ENCODE measurements around the gene RNASEH2A. TPM values are rescaled to one million over a fixed set of nuclear protein-coding genes. Genes with fewer than 3 reads are reported as not detected.

RNASEH2A gene
- polyA plus RNA-seq, 1 of the 3 experiments (the other 2 are of a cell fraction), result 48.1 TPM

GRCh38 chr19:12859546-12859945, 53.2 kb downstream of the RNASEH2A start (continued):
- TF ChIP-seq FOSL2 (IDR thresholded peaks at IDR 0.05; ENCODE audit: borderline replicate concordance, low read depth) (no peak), REST (IDR thresholded peaks at IDR 0.05; ENCODE audit: low read depth, low read length) (no peak)

Small RNA genes lying within 50 kb of the gene (small RNA-seq; reads per million reads assigned to genes)
- gene MIR5684, result 0 to 0.52 (median 0) reads per million in 7 experiments
- 0 to 0.52 (median 0) reads per million in 7 experiments for gene MIR6794

Other genes starting within 250 kb of the RNASEH2A start
- gene ZNF490, start 195.8 kb upstream of the RNASEH2A start, polyA plus RNA-seq (2012; rRNA removed), result 1.3 TPM in 2 replicates
- 8.9 and 9.3 TPM in 2 replicates for gene ZNF791, start 195.7 kb upstream of the RNASEH2A start, polyA plus RNA-seq (2012; rRNA removed)
- 43.2 and 47.0 TPM in 2 replicates for gene MAN2B1, start 139.8 kb upstream of the RNASEH2A start, polyA plus RNA-seq (2012; rRNA removed)
- 12.8 and 18.2 TPM in 2 replicates for gene WDR83, start 139.8 kb upstream of the RNASEH2A start, polyA plus RNA-seq (2012; rRNA removed)
- gene DHPS, start 124.7 kb upstream of the RNASEH2A start, polyA plus RNA-seq (2012; rRNA removed), result 179 and 192 TPM in 2 replicates
- gene GNG14, start 118.6 kb upstream of the RNASEH2A start, polyA plus RNA-seq (2012; rRNA removed), result not detected in 2 replicates
- 25.9 and 26.6 TPM in 2 replicates for gene FBXW9, start 110.0 kb upstream of the RNASEH2A start, polyA plus RNA-seq (2012; rRNA removed)
- gene TNPO2, start 82.7 kb upstream of the RNASEH2A start, polyA plus RNA-seq (2012; rRNA removed), result 82.4 and 112 TPM in 2 replicates
- 294 and 466 TPM in 2 replicates for gene TRIR, start 71.9 kb upstream of the RNASEH2A start, polyA plus RNA-seq (2012; rRNA removed)
- 250 and 264 TPM in 2 replicates for gene GET3, start 69.1 kb upstream of the RNASEH2A start, polyA plus RNA-seq (2012; rRNA removed)
- gene BEST2, start 54.8 kb upstream of the RNASEH2A start, polyA plus RNA-seq (2012; rRNA removed), result not detected in 2 replicates
- gene HOOK2, start 31.0 kb upstream of the RNASEH2A start, polyA plus RNA-seq (2012; rRNA removed), result 23.9 and 33.0 TPM in 2 replicates
- 165 and 224 TPM in 2 replicates for gene JUNB, start 15.1 kb upstream of the RNASEH2A start, polyA plus RNA-seq (2012; rRNA removed)
- gene PRDX2, start 4.8 kb upstream of the RNASEH2A start, polyA plus RNA-seq (2012; rRNA removed), result 215 and 341 TPM in 2 replicates
- gene THSD8, start 4.5 kb upstream of the RNASEH2A start, polyA plus RNA-seq (2012; rRNA removed), result not detected in 2 replicates
- gene RTBDN, start 28.0 kb downstream of the RNASEH2A start, polyA plus RNA-seq (2012; rRNA removed), result 0.47 and 0.72 TPM in 2 replicates
- 4.3 and 9.7 TPM in 2 replicates for gene MAST1, start 31.9 kb downstream of the RNASEH2A start, polyA plus RNA-seq (2012; rRNA removed)
- gene DNASE2, start 74.9 kb downstream of the RNASEH2A start, polyA plus RNA-seq (2012; rRNA removed), result 29.8 and 40.7 TPM in 2 replicates
- gene KLF1, start 80.6 kb downstream of the RNASEH2A start, polyA plus RNA-seq (2012; rRNA removed), result not detected in 2 replicates
- gene GCDH, start 84.6 kb downstream of the RNASEH2A start, polyA plus RNA-seq (2012; rRNA removed), result 29.4 and 36.6 TPM in 2 replicates
- gene SYCE2, start 112.7 kb downstream of the RNASEH2A start, polyA plus RNA-seq (2012; rRNA removed), result 0.44 and 1.1 TPM in 2 replicates
- gene FARSA, start 127.1 kb downstream of the RNASEH2A start, polyA plus RNA-seq (2012; rRNA removed), result 56.8 and 170 TPM in 2 replicates
- 1,316 and 1,334 TPM in 2 replicates for gene CALR, start 132.0 kb downstream of the RNASEH2A start, polyA plus RNA-seq (2012; rRNA removed)
- gene RAD23A, start 139.3 kb downstream of the RNASEH2A start, polyA plus RNA-seq (2012; rRNA removed), result 60.4 and 116 TPM in 2 replicates
- gene GADD45GIP1, start 150.6 kb downstream of the RNASEH2A start, polyA plus RNA-seq (2012; rRNA removed), result 65.7 and 91.8 TPM in 2 replicates
- gene DAND5, start 163.0 kb downstream of the RNASEH2A start, polyA plus RNA-seq (2012; rRNA removed), result 1.0 and 1.6 TPM in 2 replicates
- gene NFIX, start 188.9 kb downstream of the RNASEH2A start, polyA plus RNA-seq (2012; rRNA removed), result 5.1 and 14.8 TPM in 2 replicates

Data from SK-N-SH (cell line).